Measurements from ENCODE around the gene PHIP.

Gene PHIP

DNA sequence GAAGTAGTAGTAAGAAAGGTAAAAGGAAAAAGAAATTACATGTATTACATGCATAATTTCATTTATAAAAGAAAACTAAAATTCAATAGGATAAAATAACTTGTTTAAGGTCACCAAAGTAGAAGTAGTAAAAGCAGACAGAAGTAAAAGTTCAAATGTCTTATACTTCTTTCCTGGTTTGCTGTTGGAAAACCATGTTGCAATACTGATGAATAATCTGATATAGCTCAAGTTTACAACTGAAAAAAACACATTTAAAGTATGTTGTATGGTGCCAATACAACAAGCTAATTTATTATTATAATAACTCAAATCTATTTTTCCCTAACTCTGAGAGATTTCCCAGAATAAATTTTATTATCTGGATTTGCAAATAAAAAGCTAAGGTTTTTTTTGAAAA, 78.3 kb downstream of the PHIP start:
- no peaks in the 10 kb centered on the region for H3K4me1 ChIP-seq (ENCODE audit: control insufficient read depth, insufficient read depth, low read length)

GRCh38 chr6:78995946-78996345, 82.1 kb downstream of the PHIP start:
- Histone ChIP-seq H3K4me3 (ENCODE audit: low read length) (no peak overlapping the region), H3K36me3 (ENCODE audit: control insufficient read depth, insufficient read depth, low read length) (peaks cover 17% of the 10 kb centered on the region)

More for the DNA sequence above, 78.3 kb downstream of the PHIP start:
- no peaks in the 10 kb centered on the region for H3K27me3 ChIP-seq (ENCODE audit: control insufficient read depth, insufficient read depth, low read length)
- H3K36me3 ChIP-seq (ENCODE audit: control insufficient read depth, insufficient read depth, low read length), result peaks cover 8% of the 10 kb centered on the region
- H3K9ac ChIP-seq (ENCODE audit: low read length), result no peak overlapping the region
- no peak overlapping the region for H3K4me3 ChIP-seq (ENCODE audit: low read length)
- H3K9me3 ChIP-seq (ENCODE audit: control insufficient read depth, low read length), result no peaks in the 10 kb centered on the region

GRCh38 chr6:78995346-78995745, 82.7 kb downstream of the PHIP start:
- Histone ChIP-seq H3K4me1 (ENCODE audit: control insufficient read depth, insufficient read depth, low read length) (no peaks in the 10 kb centered on the region), H3K36me3 (ENCODE audit: control insufficient read depth, insufficient read depth, low read length) (peaks cover 17% of the 10 kb centered on the region), H3K27me3 (ENCODE audit: control insufficient read depth, insufficient read depth, low read length) (no peaks in the 10 kb centered on the region), H3K9me3 (ENCODE audit: control insufficient read depth, low read length) (no peaks in the 10 kb centered on the region), H3K9ac (ENCODE audit: low read length) (no peak overlapping the region), H3K4me3 (ENCODE audit: low read length) (no peak overlapping the region)

More at GRCh38 chr6:78995946-78996345, 82.1 kb downstream of the PHIP start:
- Histone ChIP-seq H3K9me3 (ENCODE audit: control insufficient read depth, low read length) (no peaks in the 10 kb centered on the region), H3K27me3 (ENCODE audit: control insufficient read depth, insufficient read depth, low read length) (no peaks in the 10 kb centered on the region), H3K9ac (ENCODE audit: low read length) (no peak overlapping the region), H3K4me1 (ENCODE audit: control insufficient read depth, insufficient read depth, low read length) (no peaks in the 10 kb centered on the region)

DNA sequence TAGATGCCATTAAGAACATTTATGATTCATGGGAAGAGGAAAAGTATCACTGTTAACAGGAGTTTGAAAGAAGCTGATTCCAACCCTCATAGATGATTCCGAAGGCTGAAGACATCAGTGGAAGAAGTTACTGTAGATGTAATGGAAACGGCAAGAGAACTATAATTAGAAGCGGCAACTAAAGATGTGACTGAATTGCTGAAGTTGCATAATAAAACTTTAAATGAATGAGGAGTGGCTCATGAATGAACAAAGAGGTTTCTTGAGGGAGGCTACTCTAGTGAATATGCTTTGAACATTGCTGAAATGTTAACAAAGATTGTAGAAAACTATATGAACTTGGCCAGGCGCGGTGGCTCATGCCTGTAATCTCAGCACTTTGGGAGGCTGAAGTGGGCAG, 84.1 kb downstream of the PHIP start:
- Histone ChIP-seq H3K27me3 (ENCODE audit: control insufficient read depth, insufficient read depth, low read length) (no peaks in the 10 kb centered on the region), H3K4me1 (ENCODE audit: control insufficient read depth, insufficient read depth, low read length) (no peaks in the 10 kb centered on the region), H3K9me3 (ENCODE audit: control insufficient read depth, low read length) (no peaks in the 10 kb centered on the region), H3K36me3 (ENCODE audit: control insufficient read depth, insufficient read depth, low read length) (peaks cover 16% of the 10 kb centered on the region), H3K4me3 (ENCODE audit: low read length) (no peak overlapping the region), H3K9ac (ENCODE audit: low read length) (no peak overlapping the region)

GRCh38 chr6:78989191-78989590, 88.9 kb downstream of the PHIP start:
- Histone ChIP-seq H3K4me1 (ENCODE audit: control insufficient read depth, insufficient read depth, low read length) (no peaks in the 10 kb centered on the region), H3K4me3 (ENCODE audit: low read length) (no peak overlapping the region), H3K9me3 (ENCODE audit: control insufficient read depth, low read length) (no peaks in the 10 kb centered on the region), H3K27me3 (ENCODE audit: control insufficient read depth, insufficient read depth, low read length) (no peaks in the 10 kb centered on the region), H3K36me3 (ENCODE audit: control insufficient read depth, insufficient read depth, low read length) (peaks cover 13% of the 10 kb centered on the region), H3K9ac (ENCODE audit: low read length) (no peak overlapping the region)

GRCh38 chr6:78986161-78986560, 91.9 kb downstream of the PHIP start:
- no peaks in the 10 kb centered on the region for H3K9me3 ChIP-seq (ENCODE audit: control insufficient read depth, low read length)
- H3K27me3 ChIP-seq (ENCODE audit: control insufficient read depth, insufficient read depth, low read length), result no peaks in the 10 kb centered on the region
- H3K4me3 ChIP-seq (ENCODE audit: low read length), result no peak overlapping the region
- no peaks in the 10 kb centered on the region for H3K4me1 ChIP-seq (ENCODE audit: control insufficient read depth, insufficient read depth, low read length)
- H3K9ac ChIP-seq (ENCODE audit: low read length), result no peak overlapping the region
- peaks cover 4% of the 10 kb centered on the region for H3K36me3 ChIP-seq (ENCODE audit: control insufficient read depth, insufficient read depth, low read length)

DNA sequence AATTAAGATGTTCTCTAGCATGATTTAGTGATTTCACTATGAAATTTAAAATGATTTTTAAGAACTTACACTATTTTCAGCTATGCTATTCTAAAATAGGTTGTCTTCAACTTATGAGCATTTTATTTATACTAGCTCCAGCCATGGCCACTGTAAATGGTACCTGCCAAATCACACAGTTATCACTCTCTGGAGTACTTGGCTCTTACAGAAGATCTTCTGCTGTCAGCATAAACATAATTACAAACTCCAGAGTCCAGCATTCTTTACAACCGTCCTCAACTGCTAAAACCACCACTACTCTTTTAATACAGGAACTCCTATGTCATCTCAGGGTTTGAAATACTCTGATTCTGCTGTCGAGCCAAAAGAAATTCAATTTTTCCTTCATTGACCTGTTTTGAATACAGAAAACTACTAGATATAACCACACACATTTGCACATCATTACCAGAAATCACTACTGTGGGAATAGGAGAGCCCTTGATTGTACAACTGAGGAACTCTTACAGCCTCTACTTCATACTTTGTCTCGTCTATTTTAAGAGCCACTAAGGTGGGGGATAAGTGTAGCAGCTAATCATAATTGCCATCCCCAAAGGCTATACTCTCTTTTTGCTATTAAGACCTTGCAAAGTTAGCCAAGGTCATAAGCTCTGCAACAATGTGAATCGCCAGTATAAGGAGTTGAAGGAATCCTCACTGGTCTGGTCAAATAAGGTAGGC, 93.7 kb downstream of the PHIP start:
- Histone ChIP-seq H3K4me1 (ENCODE audit: control insufficient read depth, insufficient read depth, low read length) (no peaks in the 10 kb centered on the region), H3K36me3 (ENCODE audit: control insufficient read depth, insufficient read depth, low read length) (peaks cover 4% of the 10 kb centered on the region), H3K27me3 (ENCODE audit: control insufficient read depth, insufficient read depth, low read length) (no peaks in the 10 kb centered on the region), H3K4me3 (ENCODE audit: low read length) (no peak overlapping the region), H3K9me3 (ENCODE audit: control insufficient read depth, low read length) (no peaks in the 10 kb centered on the region), H3K9ac (ENCODE audit: low read length) (no peak overlapping the region)

- Histone ChIP-seq H3K9ac (ENCODE audit: low read length) (no peak overlapping the region), H3K9me3 (ENCODE audit: control insufficient read depth, low read length) (no peaks in the 10 kb centered on the region), H3K27me3 (ENCODE audit: control insufficient read depth, insufficient read depth, low read length) (no peaks in the 10 kb centered on the region), H3K4me3 (ENCODE audit: low read length) (no peak overlapping the region), H3K4me1 (ENCODE audit: control insufficient read depth, insufficient read depth, low read length) (no peaks in the 10 kb centered on the region), H3K36me3 (ENCODE audit: control insufficient read depth, insufficient read depth, low read length) (no peaks in the 10 kb centered on the region)
Observed at GRCh38 chr6:78967191-78967590, 110.9 kb downstream of the PHIP start.

DNA sequence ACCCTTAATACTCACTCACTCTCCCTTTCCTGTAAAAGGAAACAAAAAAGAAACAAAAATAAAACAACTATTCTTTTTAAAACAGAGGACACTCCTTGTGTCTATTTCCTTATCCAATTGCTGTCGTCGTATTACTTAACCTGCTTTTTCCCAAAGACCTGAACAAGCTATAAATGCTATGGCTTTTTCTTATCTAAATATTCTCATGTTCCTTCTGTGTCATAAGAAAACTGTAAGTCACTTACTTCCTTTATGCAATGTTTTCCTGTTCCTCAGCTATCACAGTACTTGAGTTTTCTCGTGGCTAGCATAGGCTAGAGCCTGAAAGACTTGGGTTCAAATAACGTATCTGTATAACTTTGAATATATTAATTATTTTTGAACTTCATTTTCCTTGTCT, 111.5 kb downstream of the PHIP start:
- Histone ChIP-seq H3K4me3 (ENCODE audit: low read length) (no peak overlapping the region), H3K27me3 (ENCODE audit: control insufficient read depth, insufficient read depth, low read length) (no peaks in the 10 kb centered on the region), H3K36me3 (ENCODE audit: control insufficient read depth, insufficient read depth, low read length) (peaks cover under 1% of the 10 kb centered on the region), H3K4me1 (ENCODE audit: control insufficient read depth, insufficient read depth, low read length) (no peaks in the 10 kb centered on the region), H3K9ac (ENCODE audit: low read length) (no peak overlapping the region), H3K9me3 (ENCODE audit: control insufficient read depth, low read length) (no peaks in the 10 kb centered on the region)

GRCh38 chr6:78962448-78962847, 115.6 kb downstream of the PHIP start:
- H3K27me3 ChIP-seq (ENCODE audit: control insufficient read depth, insufficient read depth, low read length), result no peaks in the 10 kb centered on the region
- H3K9me3 ChIP-seq (ENCODE audit: control insufficient read depth, low read length), result no peaks in the 10 kb centered on the region
- H3K4me3 ChIP-seq (ENCODE audit: low read length), result no peak overlapping the region
- H3K36me3 ChIP-seq (ENCODE audit: control insufficient read depth, insufficient read depth, low read length), result peaks cover 4% of the 10 kb centered on the region
- no peaks in the 10 kb centered on the region for H3K4me1 ChIP-seq (ENCODE audit: control insufficient read depth, insufficient read depth, low read length)
- no peak overlapping the region for H3K9ac ChIP-seq (ENCODE audit: low read length)

DNA sequence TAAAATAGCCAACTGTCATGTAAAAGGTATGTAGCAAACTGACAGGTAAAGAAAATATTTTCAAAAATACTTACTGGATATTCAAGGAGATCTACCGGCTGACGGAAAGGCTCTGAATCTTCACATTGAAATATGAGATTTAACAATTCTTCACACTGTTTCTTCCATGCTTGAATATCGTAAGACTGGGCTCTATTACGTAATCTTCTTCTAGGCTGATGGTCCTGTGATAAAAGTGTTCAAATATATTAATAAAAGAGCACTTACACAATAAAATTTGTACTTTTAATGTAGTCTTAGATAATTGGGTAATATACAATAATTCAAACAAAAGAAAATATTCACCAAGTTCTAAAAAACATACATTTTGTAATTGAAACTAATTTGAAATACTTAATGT, 123.3 kb downstream of the PHIP start:
- no peak overlapping the region for H3K4me3 ChIP-seq (ENCODE audit: low read length)
- no peaks in the 10 kb centered on the region for H3K27me3 ChIP-seq (ENCODE audit: control insufficient read depth, insufficient read depth, low read length)
- no peak overlapping the region for H3K9ac ChIP-seq (ENCODE audit: low read length)
- H3K36me3 ChIP-seq (ENCODE audit: control insufficient read depth, insufficient read depth, low read length), result peaks cover 12% of the 10 kb centered on the region
- H3K9me3 ChIP-seq (ENCODE audit: control insufficient read depth, low read length), result no peaks in the 10 kb centered on the region
- no peaks in the 10 kb centered on the region for H3K4me1 ChIP-seq (ENCODE audit: control insufficient read depth, insufficient read depth, low read length)

- Histone ChIP-seq H3K36me3 (ENCODE audit: control insufficient read depth, insufficient read depth, low read length) (peaks cover 12% of the 10 kb centered on the region), H3K9me3 (ENCODE audit: control insufficient read depth, low read length) (peaks cover 3% of the 10 kb centered on the region), H3K4me1 (ENCODE audit: control insufficient read depth, insufficient read depth, low read length) (no peaks in the 10 kb centered on the region), H3K27me3 (ENCODE audit: control insufficient read depth, insufficient read depth, low read length) (no peaks in the 10 kb centered on the region), H3K9ac (ENCODE audit: low read length) (no peak overlapping the region), H3K4me3 (ENCODE audit: low read length) (no peak overlapping the region)
Observed at GRCh38 chr6:78953798-78954197, 124.3 kb downstream of the PHIP start.

- peaks cover 4% of the 10 kb centered on the region for H3K9me3 ChIP-seq (ENCODE audit: control insufficient read depth, low read length)
- no peak overlapping the region for H3K4me3 ChIP-seq (ENCODE audit: low read length)
- H3K36me3 ChIP-seq (ENCODE audit: control insufficient read depth, insufficient read depth, low read length), result peaks cover 12% of the 10 kb centered on the region
- no peak overlapping the region for H3K9ac ChIP-seq (ENCODE audit: low read length)
- H3K4me1 ChIP-seq (ENCODE audit: control insufficient read depth, insufficient read depth, low read length), result no peaks in the 10 kb centered on the region
- H3K27me3 ChIP-seq (ENCODE audit: control insufficient read depth, insufficient read depth, low read length), result no peaks in the 10 kb centered on the region
Observed at GRCh38 chr6:78952362-78952761, 125.7 kb downstream of the PHIP start.
